Esophagus muscularis mucosa (tissue), 4 donors: ENCODE results near the gene TNNT3. TPM values are rescaled to one million over a fixed set of nuclear protein-coding genes. Genes with fewer than 3 reads are reported as not detected.
A peak's percentile ranks its signal among the peaks of the same experiment; 100 is the strongest.

Experiments used
- DNase-seq: peaks from one replicate; pipeline ENCODE4 v3.0.0-alpha.2; 2017; ENCODE audit errors: extremely low spot score
- H3K27ac ChIP-seq, 4 donors: fragments of 200-600 bp; sonication (generic); replicated peaks in 1 of 4; 1 replicate in 3 of 4; 2 replicates in 1 of 4; pipeline ENCODE4 v1.5.1; 2016 to 2019; ENCODE audit warnings: mild to moderate bottlenecking in 1 of 4
- H3K27me3 ChIP-seq, 4 donors: fragments of 200-600 bp; sonication (generic); one replicate each; pipeline versions ENCODE4 v1.5.1 to v1.6.0; 2016 to 2019
- H3K36me3 ChIP-seq, 4 donors: fragments of 200-600 bp; sonication (generic); one replicate each; pipeline ENCODE4 v1.5.1; 2016 to 2019
- H3K4me1 ChIP-seq, 4 donors: fragments of 200-600 bp; sonication (generic); one replicate each; pipeline ENCODE4 v1.5.1; 2016 to 2019
- H3K4me3 ChIP-seq, 4 donors: fragments of 200-600 bp; sonication (generic); 1 replicate in 2 of 4; 2 replicates in 2 of 4; pipeline ENCODE4 v1.5.1; 2016 to 2019; ENCODE audit warnings: mild to moderate bottlenecking in 4 of 4, moderate library complexity in 1 of 4
- H3K9me3 ChIP-seq, 4 donors: fragments of 200-600 bp; sonication (generic); 1 replicate in 3 of 4; 2 replicates in 1 of 4; pipeline ENCODE4 v1.5.1; 2016 to 2019
- CTCF ChIP-seq, 3 experiments: fragments of 200-600 bp in 2 of 3; fragments of 450-650 bp in 1 of 3; sonication (generic) in 2 of 3; IDR thresholded peaks; one replicate each; pipeline ENCODE4 v1.5.1; 2017 to 2019; ENCODE audit warnings: antibody characterized with exemption in 3 of 3, mild to moderate bottlenecking in 2 of 3, moderate library complexity in 1 of 3
- EP300 ChIP-seq: sonication (generic); formaldehyde crosslinking; IDR thresholded peaks from one replicate; pipeline ENCODE4 v1.6.1; 2017; ENCODE audit warnings: antibody characterized with exemption
- POLR2A ChIP-seq: fragments of 450-650 bp; IDR thresholded peaks from one replicate; pipeline ENCODE4 v1.6.1; 2017; ENCODE audit warnings: antibody characterized with exemption, moderate library complexity, mild to moderate bottlenecking, low read depth
- POLR2AphosphoS5 ChIP-seq, 2 donors: sonication (generic); formaldehyde crosslinking; IDR thresholded peaks; one replicate each; pipeline ENCODE4 v1.6.1; 2017; ENCODE audit warnings: antibody characterized with exemption in 2 of 2
- WGBS: methylation state at CpG from one replicate; pipeline ENCODE4 v1.1.5; 2018; 5-methylcytosine and 5-hydroxymethylcytosine counted together
- intact Hi-C: fragments of 100-400 bp; cut with DNase I; formaldehyde crosslinking; loops from one replicate; pipeline ENCODE4 v1.15.1; 2023
- total RNA-seq, 4 donors: library from RNA; depleted of rRNA; stranded (reverse); fragments of >200 nt; gene quantifications; one replicate each; pipeline versions ENCODE4 v1.1.0 to v1.2.1, GENCODE V29; 2016

TNNT3 gene
- total RNA-seq, 4 donors from 2014 or later, result 2.8 to 6.0 (median 3.6) TPM

- intact Hi-C loops, result no loop called here
- Histone ChIP-seq H3K27ac (peak overlapping the region; percentile 74 to 84 (median 80)), H3K4me3 (peak overlapping the region; percentile 18 to 26 (median 23)), H3K9me3 (no peaks in the 10 kb centered on the region), H3K27me3 (peaks cover 0 to 7% (median 0%) of the 10 kb centered on the region in 4 donors), H3K4me1 (peaks cover 50 to 79% (median 69%) of the 10 kb centered on the region in 4 donors), H3K36me3 (no peaks in the 10 kb centered on the region)
- no peak for DNase-seq
- TF ChIP-seq CTCF (IDR thresholded peaks at IDR 0.05) (peak; percentile 52 to 63 (median 60)), POLR2AphosphoS5 (IDR thresholded peaks at IDR 0.05) (peak; percentile 3 to 11), EP300 (no peak), POLR2A (no peak)
- 16% methylated on average over 16 of the region's 26 CpGs for WGBS
These were observed 43.0 kb upstream of the TNNT3 start for GRCh38 chr11:1876361-1877063.

- WGBS, result 58% methylated on average over 21 of the region's 33 CpGs
- DNase-seq, result no peak
- intact Hi-C loops, result no loop called here
These were observed 42.0 kb upstream of the TNNT3 start for GRCh38 chr11:1877211-1878136.

GRCh38 chr11:1878137-1879031 lies 41.1 kb upstream of the TNNT3 start:
- Histone ChIP-seq H3K27ac (peak overlapping the region; percentile 74 to 84 (median 80)), H3K36me3 (no peaks in the 10 kb centered on the region), H3K4me3 (no peak overlapping the region), H3K27me3 (no peaks in the 10 kb centered on the region), H3K4me1 (peaks cover 65 to 89% (median 82%) of the 10 kb centered on the region in 4 donors), H3K9me3 (no peaks in the 10 kb centered on the region)
- intact Hi-C loops, result no loop called here
- no peak for DNase-seq
- no peak for TF ChIP-seq EP300
- 83% methylated on average over 25 of the region's 30 CpGs for WGBS

More at GRCh38 chr11:1877211-1878136, 42.0 kb upstream of the TNNT3 start:
- no peaks in the 10 kb centered on the region for H3K36me3 ChIP-seq
- no peaks in the 10 kb centered on the region for H3K9me3 ChIP-seq
- TF ChIP-seq POLR2A (no peak), EP300 (no peak), POLR2AphosphoS5 (IDR thresholded peaks at IDR 0.05) (peak in 1 of 2 donors; percentile 34)
- H3K27ac ChIP-seq, result peak overlapping the region; percentile 74 to 84 (median 80)
- H3K4me3 ChIP-seq, result peak overlapping the region in 1 of 4 donors; percentile 23
- no peaks in the 10 kb centered on the region for H3K27me3 ChIP-seq
- H3K4me1 ChIP-seq, result peaks cover 59 to 89% (median 79%) of the 10 kb centered on the region in 4 donors

GRCh38 chr11:1879342-1879940 lies 40.1 kb upstream of the TNNT3 start:
- Histone ChIP-seq H3K36me3 (peaks cover 0 to 7% (median under 1%) of the 10 kb centered on the region in 4 donors), H3K4me1 (peaks cover 65 to 84% (median 80%) of the 10 kb centered on the region in 4 donors), H3K27ac (peak overlapping the region; percentile 79 to 84 (median 82)), H3K9me3 (no peaks in the 10 kb centered on the region), H3K4me3 (no peak overlapping the region), H3K27me3 (no peaks in the 10 kb centered on the region)
- no peak for DNase-seq
- TF ChIP-seq EP300, result no peak
- TF ChIP-seq CTCF (IDR thresholded peaks at IDR 0.05), result no peak
- TF ChIP-seq POLR2A, result no peak
- TF ChIP-seq POLR2AphosphoS5 (IDR thresholded peaks at IDR 0.05), result no peak
- intact Hi-C loops, result no loop called here
- 77% methylated on average over 5 of the region's 13 CpGs for WGBS
